Measurements from ENCODE around the gene POF1B.
"Not testable (repeated sequence)": the region's sequence is repeated elsewhere in the genome, so short reads cannot be mapped to it uniquely, and the experiment has no call there.

Gene POF1B

GRCh38 chrX:85326234-85327059, 53.0 kb downstream of the POF1B start:
- Histone ChIP-seq H3K36me3 (ENCODE audit: insufficient read depth, low read length) (no peaks in the 10 kb centered on the region), H3K4me1 (ENCODE audit: insufficient read depth, low read length, poor library complexity, severe bottlenecking) (no peaks in the 10 kb centered on the region), H3K4me2 (ENCODE audit: low read depth, low read length, poor library complexity, severe bottlenecking) (no peak overlapping the region), H3K9ac (ENCODE audit: low read depth, low read length, poor library complexity, severe bottlenecking) (no peak overlapping the region), H2AFZ (ENCODE audit: low read length) (no peak overlapping the region), H3K4me3 (ENCODE audit: low read length, poor library complexity, severe bottlenecking) (no peak overlapping the region), H3K9me2 (replicated peaks; ENCODE audit: low read depth, low read length) (no peaks in the 10 kb centered on the region), H3F3A (ENCODE audit: low read depth) (no peaks in the 10 kb centered on the region), H3K79me2 (ENCODE audit: insufficient read depth, low read length) (no peaks in the 10 kb centered on the region), H4K20me1 (ENCODE audit: insufficient read depth, low read length, poor library complexity, severe bottlenecking) (no peaks in the 10 kb centered on the region), H3K9me3 (ENCODE audit: insufficient read depth, low read depth, low read length) (no peaks in the 10 kb centered on the region), H3K27me3 (ENCODE audit: insufficient read depth, low read length, poor library complexity, severe bottlenecking) (no peaks in the 10 kb centered on the region)
- TF ChIP-seq CTCF (conservative IDR thresholded peaks at IDR 0.05; ENCODE audit: low read length): no peak
- TF ChIP-seq EZH2phosphoT487 (IDR thresholded peaks at IDR 0.05; ENCODE audit: borderline replicate concordance): no peak

- H3K4me3 ChIP-seq (ENCODE audit: low read length, poor library complexity, severe bottlenecking); H3K9ac ChIP-seq (ENCODE audit: low read depth, low read length, poor library complexity, severe bottlenecking); H4K20me1 ChIP-seq (ENCODE audit: insufficient read depth, low read length, poor library complexity, severe bottlenecking): not testable (repeated sequence)
Observed at GRCh38 chrX:85311348-85311747, 68.1 kb downstream of the POF1B start.

GRCh38 chrX:85309717-85310116, 69.7 kb downstream of the POF1B start:
- no peaks in the 10 kb centered on the region for H3K79me2 ChIP-seq (ENCODE audit: insufficient read depth, low read length)
- no peaks in the 10 kb centered on the region for H3K4me1 ChIP-seq (ENCODE audit: insufficient read depth, low read length, poor library complexity, severe bottlenecking)
- no peak overlapping the region for H2AFZ ChIP-seq (ENCODE audit: low read length)
- H3K4me2 ChIP-seq (ENCODE audit: low read depth, low read length, poor library complexity, severe bottlenecking): no peak overlapping the region
- H3F3A ChIP-seq (ENCODE audit: low read depth): no peaks in the 10 kb centered on the region
- no peaks in the 10 kb centered on the region for H3K9me2 ChIP-seq (replicated peaks; ENCODE audit: low read depth, low read length)
- H4K20me1 ChIP-seq (ENCODE audit: insufficient read depth, low read length, poor library complexity, severe bottlenecking): no peaks in the 10 kb centered on the region
- TF ChIP-seq CTCF (conservative IDR thresholded peaks at IDR 0.05; ENCODE audit: low read length) (no peak), EZH2phosphoT487 (IDR thresholded peaks at IDR 0.05; ENCODE audit: borderline replicate concordance) (no peak)
- no peak overlapping the region for H3K9ac ChIP-seq (ENCODE audit: low read depth, low read length, poor library complexity, severe bottlenecking)
- H3K36me3 ChIP-seq (ENCODE audit: insufficient read depth, low read length): no peaks in the 10 kb centered on the region
- H3K4me3 ChIP-seq (ENCODE audit: low read length, poor library complexity, severe bottlenecking): no peak overlapping the region
- H3K9me3 ChIP-seq (ENCODE audit: insufficient read depth, low read depth, low read length): no peaks in the 10 kb centered on the region
- H3K27me3 ChIP-seq (ENCODE audit: insufficient read depth, low read length, poor library complexity, severe bottlenecking): no peaks in the 10 kb centered on the region

More at GRCh38 chrX:85311348-85311747, 68.1 kb downstream of the POF1B start:
- not testable (repeated sequence) for H3K36me3 ChIP-seq (ENCODE audit: insufficient read depth, low read length); H3F3A ChIP-seq (ENCODE audit: low read depth); H2AFZ ChIP-seq (ENCODE audit: low read length); H3K9me3 ChIP-seq (ENCODE audit: insufficient read depth, low read depth, low read length); H3K27me3 ChIP-seq (ENCODE audit: insufficient read depth, low read length, poor library complexity, severe bottlenecking); H3K4me2 ChIP-seq (ENCODE audit: low read depth, low read length, poor library complexity, severe bottlenecking); H3K9me2 ChIP-seq (replicated peaks; ENCODE audit: low read depth, low read length); H3K79me2 ChIP-seq (ENCODE audit: insufficient read depth, low read length); H3K4me1 ChIP-seq (ENCODE audit: insufficient read depth, low read length, poor library complexity, severe bottlenecking)

- Histone ChIP-seq H3K9ac (ENCODE audit: low read depth, low read length, poor library complexity, severe bottlenecking) (no peak overlapping the region), H3K4me3 (ENCODE audit: low read length, poor library complexity, severe bottlenecking) (no peak overlapping the region), H3F3A (ENCODE audit: low read depth) (no peaks in the 10 kb centered on the region), H3K27me3 (ENCODE audit: insufficient read depth, low read length, poor library complexity, severe bottlenecking) (no peaks in the 10 kb centered on the region), H3K36me3 (ENCODE audit: insufficient read depth, low read length) (no peaks in the 10 kb centered on the region), H2AFZ (ENCODE audit: low read length) (no peak overlapping the region), H3K79me2 (ENCODE audit: insufficient read depth, low read length) (no peaks in the 10 kb centered on the region), H3K9me2 (replicated peaks; ENCODE audit: low read depth, low read length) (no peaks in the 10 kb centered on the region), H3K4me1 (ENCODE audit: insufficient read depth, low read length, poor library complexity, severe bottlenecking) (no peaks in the 10 kb centered on the region), H3K9me3 (ENCODE audit: insufficient read depth, low read depth, low read length) (no peaks in the 10 kb centered on the region), H3K4me2 (ENCODE audit: low read depth, low read length, poor library complexity, severe bottlenecking) (no peak overlapping the region), H4K20me1 (ENCODE audit: insufficient read depth, low read length, poor library complexity, severe bottlenecking) (no peaks in the 10 kb centered on the region)
- TF ChIP-seq EZH2phosphoT487 (IDR thresholded peaks at IDR 0.05; ENCODE audit: borderline replicate concordance) (no peak), CTCF (conservative IDR thresholded peaks at IDR 0.05; ENCODE audit: low read length) (no peak)
Observed at GRCh38 chrX:85303544-85303943, 75.9 kb downstream of the POF1B start.

All from Loucy (cell line).